ENCODE measurements around the gene HSP90AB1.

Gene HSP90AB1

DNA sequence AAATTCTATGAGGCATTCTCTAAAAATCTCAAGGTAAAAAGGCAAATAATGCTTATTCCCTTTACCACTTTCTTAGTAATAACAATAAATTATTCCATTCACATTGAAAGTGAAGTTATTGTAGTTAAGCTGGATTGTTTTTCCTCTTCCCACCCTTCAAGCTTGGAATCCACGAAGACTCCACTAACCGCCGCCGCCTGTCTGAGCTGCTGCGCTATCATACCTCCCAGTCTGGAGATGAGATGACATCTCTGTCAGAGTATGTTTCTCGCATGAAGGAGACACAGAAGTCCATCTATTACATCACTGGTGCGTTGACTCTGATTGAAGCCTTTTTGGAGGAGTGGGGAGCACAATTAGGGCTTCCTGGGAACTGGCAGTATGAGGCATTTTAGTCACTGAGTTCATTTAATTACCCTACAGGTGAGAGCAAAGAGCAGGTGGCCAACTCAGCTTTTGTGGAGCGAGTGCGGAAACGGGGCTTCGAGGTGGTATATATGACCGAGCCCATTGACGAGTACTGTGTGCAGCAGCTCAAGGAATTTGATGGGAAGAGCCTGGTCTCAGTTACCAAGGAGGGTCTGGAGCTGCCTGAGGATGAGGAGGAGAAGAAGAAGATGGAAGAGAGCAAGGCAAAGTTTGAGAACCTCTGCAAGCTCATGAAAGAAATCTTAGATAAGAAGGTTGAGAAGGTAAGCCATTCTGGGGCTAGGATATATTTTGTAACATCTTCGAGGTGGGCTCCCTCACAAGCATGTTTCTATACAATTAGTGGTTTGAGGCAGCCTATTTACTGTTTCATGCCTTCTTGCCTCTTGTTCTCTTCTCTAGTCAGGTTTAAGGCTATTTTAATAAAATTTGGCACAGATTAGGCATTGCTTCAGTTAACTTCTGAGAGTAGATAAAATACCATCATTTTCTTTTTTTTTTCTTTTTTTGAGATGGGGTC lies 4.9 kb downstream of the HSP90AB1 start:
- H3K4me3 ChIP-seq (ENCODE audit: low read length): no peak overlapping the region
- no peak for DNase-seq (ENCODE audit: low read depth)
- TF ChIP-seq, protein P1, sequence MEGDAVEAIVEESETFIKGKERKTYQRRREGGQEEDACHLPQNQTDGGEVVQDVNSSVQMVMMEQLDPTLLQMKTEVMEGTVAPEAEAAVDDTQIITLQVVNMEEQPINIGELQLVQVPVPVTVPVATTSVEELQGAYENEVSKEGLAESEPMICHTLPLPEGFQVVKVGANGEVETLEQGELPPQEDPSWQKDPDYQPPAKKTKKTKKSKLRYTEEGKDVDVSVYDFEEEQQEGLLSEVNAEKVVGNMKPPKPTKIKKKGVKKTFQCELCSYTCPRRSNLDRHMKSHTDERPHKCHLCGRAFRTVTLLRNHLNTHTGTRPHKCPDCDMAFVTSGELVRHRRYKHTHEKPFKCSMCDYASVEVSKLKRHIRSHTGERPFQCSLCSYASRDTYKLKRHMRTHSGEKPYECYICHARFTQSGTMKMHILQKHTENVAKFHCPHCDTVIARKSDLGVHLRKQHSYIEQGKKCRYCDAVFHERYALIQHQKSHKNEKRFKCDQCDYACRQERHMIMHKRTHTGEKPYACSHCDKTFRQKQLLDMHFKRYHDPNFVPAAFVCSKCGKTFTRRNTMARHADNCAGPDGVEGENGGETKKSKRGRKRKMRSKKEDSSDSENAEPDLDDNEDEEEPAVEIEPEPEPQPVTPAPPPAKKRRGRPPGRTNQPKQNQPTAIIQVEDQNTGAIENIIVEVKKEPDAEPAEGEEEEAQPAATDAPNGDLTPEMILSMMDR (IDR thresholded peaks at IDR 0.05; ENCODE audit: insufficient read depth, low read depth, low read length, missing control alignments): no peak

DNA sequence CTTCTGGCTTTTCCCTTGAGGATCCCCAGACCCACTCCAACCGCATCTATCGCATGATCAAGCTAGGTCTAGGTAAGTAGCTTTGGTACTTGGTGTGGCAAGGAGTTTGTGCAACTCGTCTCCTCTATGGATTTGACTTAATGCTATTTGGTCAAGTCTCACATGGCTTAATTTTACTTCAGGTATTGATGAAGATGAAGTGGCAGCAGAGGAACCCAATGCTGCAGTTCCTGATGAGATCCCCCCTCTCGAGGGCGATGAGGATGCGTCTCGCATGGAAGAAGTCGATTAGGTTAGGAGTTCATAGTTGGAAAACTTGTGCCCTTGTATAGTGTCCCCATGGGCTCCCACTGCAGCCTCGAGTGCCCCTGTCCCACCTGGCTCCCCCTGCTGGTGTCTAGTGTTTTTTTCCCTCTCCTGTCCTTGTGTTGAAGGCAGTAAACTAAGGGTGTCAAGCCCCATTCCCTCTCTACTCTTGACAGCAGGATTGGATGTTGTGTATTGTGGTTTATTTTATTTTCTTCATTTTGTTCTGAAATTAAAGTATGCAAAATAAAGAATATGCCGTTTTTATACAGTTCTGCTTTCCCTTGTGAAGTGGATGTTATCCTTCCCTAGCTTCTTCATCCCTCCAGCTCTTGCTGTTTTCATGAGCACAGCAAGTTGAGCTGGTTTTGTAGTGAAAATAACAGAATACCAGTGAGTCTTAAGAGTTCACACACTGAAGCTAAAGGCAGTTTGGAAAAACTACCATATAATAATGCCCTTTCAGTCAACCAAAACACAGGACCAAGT lies 6.6 kb downstream of the HSP90AB1 start:
- H3K4me3 ChIP-seq (ENCODE audit: low read length): no peak overlapping the region
- peak; percentile 51 for DNase-seq (ENCODE audit: low read depth)
- TF ChIP-seq, protein P1 (IDR thresholded peaks at IDR 0.05; ENCODE audit: insufficient read depth, low read depth, low read length, missing control alignments): peak; percentile 62

DNA sequence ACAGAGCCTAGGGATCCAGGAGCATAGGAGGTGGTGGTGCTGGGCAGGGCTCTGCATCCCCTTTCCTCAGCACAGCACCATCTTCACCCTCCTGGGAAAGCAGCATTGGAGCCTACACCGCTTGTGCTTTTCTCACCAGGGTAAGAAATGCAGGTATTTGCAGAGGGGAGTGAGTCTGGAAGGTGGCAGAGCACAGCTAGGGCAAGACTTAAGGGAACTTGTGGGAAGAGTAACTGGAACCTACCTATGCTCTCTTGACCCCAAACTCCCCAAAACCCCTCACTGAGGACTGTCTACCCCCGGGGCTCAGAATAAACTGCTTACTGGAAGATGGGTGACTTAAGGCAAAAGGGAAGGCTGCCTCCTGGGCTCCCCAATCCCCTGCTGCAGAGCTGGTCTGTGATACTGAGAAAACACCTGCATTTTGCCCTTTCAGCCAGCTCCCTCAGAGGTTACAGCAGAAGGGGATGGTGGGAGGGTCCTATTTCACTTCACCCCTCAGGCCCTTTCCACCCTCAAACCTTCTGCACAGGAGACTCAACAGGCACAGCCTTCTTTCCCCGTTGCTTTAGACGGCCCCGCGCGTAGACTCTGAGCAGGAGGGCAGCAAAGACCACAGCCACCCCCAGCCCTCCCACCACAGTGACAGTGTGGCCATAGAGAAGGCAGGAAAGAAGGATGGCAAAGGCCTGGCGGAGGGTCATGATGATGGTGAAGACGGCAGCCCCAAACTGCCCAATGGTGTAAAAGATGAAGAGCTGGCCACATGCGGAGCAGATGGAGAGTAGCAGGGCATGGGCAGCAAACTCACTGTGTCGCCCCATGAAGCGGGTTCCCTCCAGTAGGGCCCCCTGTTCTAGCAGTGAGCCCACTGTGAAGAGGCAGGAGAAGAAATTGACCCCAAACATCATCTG lies 7.5 kb downstream of the HSP90AB1 start:
- no peak for DNase-seq (ENCODE audit: low read depth)
- TF ChIP-seq, protein P1 (IDR thresholded peaks at IDR 0.05; ENCODE audit: insufficient read depth, low read depth, low read length, missing control alignments): no peak
- H3K4me3 ChIP-seq (ENCODE audit: low read length): no peak overlapping the region

DNA sequence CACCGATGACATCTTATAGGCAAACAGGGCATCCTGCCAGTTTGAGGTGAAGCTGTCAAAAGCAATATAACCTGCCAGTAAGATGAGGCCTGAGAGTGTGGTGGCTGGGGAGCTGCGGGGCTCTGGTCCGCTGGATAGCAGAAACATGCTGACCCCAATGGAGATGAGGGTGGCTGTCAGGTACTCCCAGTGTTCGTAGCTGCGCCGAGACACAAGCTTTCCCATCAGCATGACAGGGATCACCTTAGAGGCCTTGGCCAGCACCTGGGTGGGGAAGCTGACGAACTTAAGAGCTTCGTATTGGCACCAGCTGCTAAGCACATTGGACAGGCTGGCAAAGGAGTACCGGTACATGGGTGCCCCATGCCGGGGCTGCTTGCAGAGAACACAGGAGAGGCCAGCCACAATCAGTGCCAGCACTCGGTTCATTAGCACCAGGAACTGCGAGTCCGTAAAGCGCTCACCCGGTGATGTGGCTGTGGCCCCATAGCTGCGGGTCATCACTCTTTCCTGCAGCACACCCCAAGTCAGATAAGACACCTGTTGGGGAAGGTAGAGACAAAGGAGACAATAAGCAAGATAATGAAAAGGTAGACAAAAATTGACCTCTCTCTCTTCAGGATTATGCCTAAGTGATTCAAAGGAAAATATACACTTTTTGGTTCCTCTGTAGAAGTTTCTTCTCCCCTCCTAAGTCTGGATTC lies 8.4 kb downstream of the HSP90AB1 start:
- TF ChIP-seq, protein P1 (IDR thresholded peaks at IDR 0.05; ENCODE audit: insufficient read depth, low read depth, low read length, missing control alignments): no peak
- DNase-seq (ENCODE audit: low read depth): no peak
- no peak overlapping the region for H3K4me3 ChIP-seq (ENCODE audit: low read length)

DNA sequence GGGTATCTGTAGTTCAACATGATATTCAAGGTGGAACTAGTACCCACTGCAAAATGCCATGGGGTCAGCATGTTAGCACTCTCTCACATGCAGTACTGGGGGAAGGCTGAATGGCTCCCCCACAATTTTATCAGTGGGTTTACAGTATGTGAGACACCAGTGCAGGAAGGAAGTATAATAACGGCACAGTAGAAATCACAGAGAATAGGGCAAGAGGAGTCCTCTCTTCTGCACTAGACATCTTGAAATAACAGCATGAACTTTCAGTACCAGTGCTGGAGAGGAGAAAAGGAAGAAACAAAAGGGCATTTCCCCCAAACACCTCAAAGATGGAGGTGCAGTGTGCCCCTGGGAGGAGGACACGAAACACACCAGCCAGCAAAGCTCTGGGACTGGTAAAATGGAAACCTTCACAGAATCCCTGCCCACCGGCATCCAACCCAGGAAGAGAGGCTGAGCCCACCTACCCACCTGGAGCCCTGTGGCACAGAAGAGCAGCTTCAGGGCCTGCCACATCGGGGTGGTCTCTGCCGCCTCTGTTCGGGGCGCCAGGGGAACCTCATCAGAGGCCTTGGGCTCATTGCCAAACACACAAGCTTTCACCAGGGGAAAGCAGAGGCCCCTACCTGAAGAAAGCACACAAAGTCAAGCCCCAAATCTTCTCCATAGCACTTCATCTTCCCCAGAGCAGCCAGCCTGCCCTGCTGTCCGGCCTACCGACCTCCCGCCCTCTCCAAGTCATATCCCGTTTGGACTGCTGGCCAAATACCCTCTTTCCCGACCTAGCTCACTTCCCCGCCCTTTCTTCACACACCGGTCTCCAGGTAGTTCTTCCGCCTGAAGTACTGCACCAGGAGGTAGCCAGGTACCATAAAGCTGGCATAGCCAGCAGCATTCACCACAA lies 9.2 kb downstream of the HSP90AB1 start:
- TF ChIP-seq, protein P1 (IDR thresholded peaks at IDR 0.05; ENCODE audit: insufficient read depth, low read depth, low read length, missing control alignments): no peak
- DNase-seq (ENCODE audit: low read depth): no peak
- peak overlapping the region; percentile 59 for H3K4me3 ChIP-seq (ENCODE audit: low read length)
